K562 (cell line): Measurements from ENCODE around the gene NEURL1. TPM values are rescaled to one million over a fixed set of nuclear protein-coding genes. Genes with fewer than 3 reads are reported as not detected.

Source experiments
- ATAC-seq: fragments of 200-7000 bp; cut with Tn5 transposase; 3 replicates; pipeline ENCODE4 v1.9.1; 2020; ENCODE audit warnings: moderate library complexity
- BruUV-seq: library from RNA; stranded (reverse); fragments of 400-500 nt; replicated peaks from 2 replicates; lab custom pipeline; 2021; lab: Mats Ljungman, UMichigan
- CTCF ChIA-PET: fragments of 300-600 bp; formaldehyde crosslinking; extraction: SDS; loops from one replicate; lab custom pipeline; 2021; ENCODE audit warnings: low intra/inter-chr PET ratio; lab: Yijun Ruan, JAX
- POLR2A ChIA-PET: fragments of 300-600, 350-650 bp; sonication (Branson Sonifier 250); formaldehyde crosslinking; extraction: SDS; loops from one replicate; lab custom pipeline; 2021; ENCODE audit warnings: antibody characterized with exemption, inconsistent platforms; lab: Yijun Ruan, JAX
- DNase-seq, 4 experiments: peaks; one replicate each; pipeline versions ENCODE4 v3.0.0 to v3.0.0-alpha.2; 2011 to 2018; ENCODE audit warnings: low spot score in 3 of 4, mixed read lengths in 3 of 4; ENCODE audit errors: extremely low read depth in 1 of 4
- FAIRE-seq: peaks from 2 replicates; lab custom pipeline; 2011; peaks lifted over from hg19 to GRCh38; lab: Jason Lieb, UNC
- H2AFZ ChIP-seq: 2 replicates; pipeline ENCODE4 v1.6.0; 2011; ENCODE audit warnings: low read depth, low read length, control low read depth, inconsistent platforms
- H3K27ac ChIP-seq: fragments of 200-600 bp; 3 replicates; pipeline ENCODE4 v1.8.0; 2011; ENCODE audit warnings: low read depth, mild to moderate bottlenecking, control low read depth, inconsistent platforms, low read length, moderate library complexity, mixed read lengths; ENCODE audit errors: extremely low read depth
- H3K27me3 ChIP-seq, 2 experiments: fragments of 300-600 bp in 1 of 2; 2 replicates in 1 of 2; 3 replicates in 1 of 2; pipeline versions ENCODE4 v1.6.0 to v1.8.0; 2011; ENCODE audit warnings: inconsistent platforms in 2 of 2, low read length in 2 of 2, mild to moderate bottlenecking in 1 of 2, mixed read lengths in 1 of 2, moderate library complexity in 1 of 2; ENCODE audit not compliant: control insufficient read depth in 2 of 2, insufficient read depth in 2 of 2
- H3K36me3 ChIP-seq: fragments of 300-600 bp; 3 replicates; pipeline ENCODE4 v1.8.0; 2011; ENCODE audit warnings: mild to moderate bottlenecking, low read length, inconsistent platforms; ENCODE audit not compliant: control insufficient read depth, insufficient read depth
- H3K4me1 ChIP-seq, 2 experiments: fragments of 200-600 bp in 1 of 2; replicated peaks in 1 of 2; 2 replicates in 1 of 2; 3 replicates in 1 of 2; pipeline versions ENCODE4 v1.5.1 to v1.8.0; 2011; ENCODE audit warnings: inconsistent platforms in 2 of 2, low read length in 2 of 2, mild to moderate bottlenecking in 1 of 2, mixed read lengths in 1 of 2, moderate library complexity in 1 of 2; ENCODE audit not compliant: control insufficient read depth in 2 of 2, insufficient read depth in 2 of 2
- H3K4me2 ChIP-seq: 2 replicates; pipeline ENCODE4 v1.6.1; 2011; ENCODE audit warnings: low read length, control low read depth, inconsistent platforms, mixed read lengths; ENCODE audit not compliant: insufficient read depth
- H3K4me3 ChIP-seq: fragments of 200-600 bp; sonication (generic), shearing (Covaris generic); 2 replicates; pipeline ENCODE4 v1.5.1; 2016; ENCODE audit warnings: control low read depth, inconsistent platforms
- H3K79me2 ChIP-seq: fragments of 200-600 bp; 3 replicates; pipeline ENCODE4 v1.8.0; 2011; ENCODE audit warnings: low read length, inconsistent platforms; ENCODE audit not compliant: control insufficient read depth, insufficient read depth
- H3K9ac ChIP-seq, 2 experiments: 2 replicates each; pipeline versions ENCODE4 v1.6.0 to v1.6.1; 2011; ENCODE audit warnings: low read depth in 2 of 2, low read length in 2 of 2, control low read depth in 1 of 2, inconsistent platforms in 1 of 2, mild to moderate bottlenecking in 1 of 2, mixed read lengths in 1 of 2; ENCODE audit not compliant: insufficient read depth in 1 of 2
- H3K9me1 ChIP-seq: one replicate; pipeline ENCODE4 v1.6.0; 2011; ENCODE audit warnings: inconsistent platforms, mild to moderate bottlenecking, low read length, moderate library complexity; ENCODE audit not compliant: control insufficient read depth, insufficient read depth
- H3K9me3 ChIP-seq: replicated peaks from 2 replicates; pipeline ENCODE4 v1.5.1; 2011; ENCODE audit warnings: low read depth, low read length, inconsistent platforms; ENCODE audit not compliant: control insufficient read depth, insufficient read depth
- H4K20me1 ChIP-seq: replicated peaks from 2 replicates; pipeline ENCODE4 v1.6.1; 2011; ENCODE audit warnings: low read length, inconsistent platforms, mixed read lengths; ENCODE audit not compliant: control insufficient read depth, insufficient read depth
- CAMTA2 ChIP-seq: fragments of 250-450 bp; sonication (Bioruptor Pico); conservative IDR thresholded peaks from 2 replicates; pipeline ENCODE4 v1.5.1; 2022
- CC2D1A ChIP-seq: fragments of 450-650 bp; IDR thresholded peaks from 2 replicates; pipeline ENCODE4 v1.6.1; 2017; ENCODE audit warnings: mild to moderate bottlenecking
- EZH2 ChIP-seq: IDR thresholded peaks from 2 replicates; pipeline ENCODE4 v1.6.1; 2012; ENCODE audit warnings: low read depth, mild to moderate bottlenecking, inconsistent platforms, low read length, borderline replicate concordance
- FOS ChIP-seq: IDR thresholded peaks from 3 replicates; pipeline ENCODE4 v1.6.1; 2011; ENCODE audit not compliant: insufficient read length; ENCODE audit errors: extremely low read depth
- HDGF ChIP-seq: fragments of 450-650 bp; IDR thresholded peaks from 2 replicates; pipeline ENCODE4 v1.6.1; 2016
- HMBOX1 ChIP-seq: sonication (generic); IDR thresholded peaks from 2 replicates; pipeline ENCODE4 v1.6.1; 2016
- MEIS2 ChIP-seq: fragments of 450-650 bp; IDR thresholded peaks from 2 replicates; pipeline ENCODE4 v1.6.1; 2014; ENCODE audit warnings: mild to moderate bottlenecking; ENCODE audit not compliant: partially characterized antibody
- PTTG1 ChIP-seq: fragments of 450-650 bp; IDR thresholded peaks from 2 replicates; pipeline ENCODE4 v1.6.1; 2016; ENCODE audit warnings: low read depth, mild to moderate bottlenecking, missing genetic modification characterization, missing compliant biosample characterization
- SMAD1 ChIP-seq: fragments of 150-350 bp; IDR thresholded peaks from 2 replicates; pipeline ENCODE4 v1.6.1; 2014; ENCODE audit warnings: low read length, low read depth; ENCODE audit not compliant: partially characterized antibody
- SMARCA5 ChIP-seq: fragments of 450-650 bp; IDR thresholded peaks from 2 replicates; pipeline ENCODE4 v1.6.1; 2016
- TCF7L2 ChIP-seq: fragments of 150-350 bp; IDR thresholded peaks from 2 replicates; pipeline ENCODE4 v1.6.1; 2016; ENCODE audit warnings: low read depth, mild to moderate bottlenecking, low read length, moderate library complexity
- TCFL5 ChIP-seq: fragments of 250-450 bp; sonication (Bioruptor Pico); conservative IDR thresholded peaks from 2 replicates; pipeline ENCODE4 v1.6.1; 2021; ENCODE audit warnings: mild to moderate bottlenecking, moderate library complexity, matching md5 sums
- U2AF1 ChIP-seq: fragments of 200-400 bp; formaldehyde crosslinking; optimal IDR thresholded peaks from 2 replicates; pipeline ENCODE3; 2017; ENCODE audit warnings: mild to moderate bottlenecking, low read depth, low read length, moderate library complexity
- YBX1 ChIP-seq: fragments of 450-650 bp; IDR thresholded peaks from 2 replicates; pipeline ENCODE4 v1.7.1; 2016; ENCODE audit warnings: mild to moderate bottlenecking
- ZNF140 ChIP-seq: fragments of 250-450 bp; sonication (Bioruptor Pico); IDR thresholded peaks from 2 replicates; pipeline ENCODE4 v1.8.0; 2021; ENCODE audit warnings: moderate library complexity, mild to moderate bottlenecking, inconsistent platforms
- ZNF197 ChIP-seq: fragments of 200-800 bp; sonication (Bioruptor generic); IDR thresholded peaks from 2 replicates; pipeline ENCODE4 v1.6.1; 2016; ENCODE audit warnings: low read depth, missing genetic modification characterization, missing compliant biosample characterization
- ZNF277 ChIP-seq: fragments of 250-450 bp; sonication (Bioruptor Pico); IDR thresholded peaks from 2 replicates; pipeline ENCODE4 v1.8.0; 2022; ENCODE audit warnings: inconsistent platforms, mild to moderate bottlenecking, moderate library complexity, borderline replicate concordance
- ZNF282 ChIP-seq: sonication (generic); formaldehyde crosslinking; IDR thresholded peaks from 2 replicates; pipeline ENCODE4 v1.8.1; 2023; ENCODE audit warnings: missing genetic modification reagents
- ZNF436 ChIP-seq: fragments of 250-450, 450-650 bp; sonication (Bioruptor Pico); formaldehyde crosslinking; IDR thresholded peaks from 2 replicates; pipeline ENCODE4 v1.7.0; 2020; ENCODE audit warnings: mild to moderate bottlenecking
- ZNF75A ChIP-seq: fragments of 450-650 bp; formaldehyde crosslinking; IDR thresholded peaks from 2 replicates; pipeline ENCODE4 v1.4.0; 2020; ENCODE audit warnings: mild to moderate bottlenecking
- WGBS: fragments of 100-300 bp; shearing (Covaris generic); methylation state at CpG from one replicate; pipeline ENCODE4 v1.1.6; 2016; ENCODE audit warnings: low coverage, mixed read lengths; ENCODE audit not compliant: insufficient coverage; ENCODE audit errors: missing lambda C conversion rate; 5-methylcytosine and 5-hydroxymethylcytosine counted together
- in situ Hi-C: fragments of 300-500 bp; cut with MboI; formaldehyde crosslinking; loops from 4 replicates; pipeline ENCODE4 v1.15.0; 2018; ENCODE audit warnings: inconsistent platforms, mixed read lengths
- intact Hi-C: fragments of 100-400 bp; cut with micrococcal nuclease; formaldehyde crosslinking; loops from 2 replicates; pipeline ENCODE4 v1.14.2; 2022
- polyA plus RNA-seq, 8 experiments: library from polyadenylated mRNA; depleted of rRNA in 4 of 8; stranded (reverse) in 5 of 8; unstranded in 3 of 8; fragments of >200 nt; fragmentation: Nextera tagmentation in 2 of 8; fragmentation: Illumina TruSeq in 1 of 8; extraction: Ambion mirVana in 2 of 8; extraction: Trizol in 1 of 8; gene quantifications; 2 replicates each; pipeline versions ENCODE4 v1.2.1 to v1.2.3, GENCODE V29; 2011 to 2014; ENCODE audit warnings: inconsistent platforms in 1 of 8, missing spikeins in 1 of 8
- total RNA-seq, 7 experiments: library from RNA; depleted of rRNA in 6 of 7; stranded (reverse); fragments of >200 nt in 6 of 7; fragmentation: Illumina TruSeq in 2 of 7; extraction: Trizol in 2 of 7; gene quantifications; 2 replicates each; pipeline versions ENCODE4 v1.2.1 to v1.2.3, GENCODE V29; 2011 to 2021; ENCODE audit warnings: low replicate concordance in 1 of 7

Gene NEURL1
- total and polyA plus RNA-seq, 9 of the 15 experiments (the other 6 are each of a cell fraction or from before 2014, with no cell fraction given), result 0.01 to 0.45 (median 0.16) TPM; not detected in 5

- no peak overlapping the region for H3K9ac ChIP-seq
- no peaks in the 10 kb centered on the region for H3K9me3 ChIP-seq
- ChIA-PET POLR2A (interaction anchor here (0.6 kb wide), 2 partner anchors 36 to 131 kb away, joined by 3 read pairs; no protein-coding TSS in a partner anchor), CTCF (no interaction called here)
- H3K27me3 ChIP-seq, result peaks cover 0 to 34% of the 10 kb centered on the region in 2 experiments; a peak in 2 of 5 replicates
- WGBS, result 7% methylated on average over 3 of the region's 4 CpGs
- in situ Hi-C loops (no loop called here), intact Hi-C loops (no loop called here)
- H3K9me1 ChIP-seq, result no peaks in the 10 kb centered on the region
- no peak for FAIRE-seq
- no peak for ATAC-seq
- DNase-seq, result no peak
- H3K36me3 ChIP-seq, result no peaks in the 10 kb centered on the region
- no TSS peak for BruUV-seq
- peaks cover 0 to 5% of the 10 kb centered on the region in 2 experiments; a peak in 2 of 5 replicates for H3K4me1 ChIP-seq
- H3K27ac ChIP-seq, result no peak overlapping the region
- H3K4me2 ChIP-seq, result no peak overlapping the region
- no peak for TF ChIP-seq ZNF140 (CRISPR knock-in tag)
- no peak for TF ChIP-seq PTTG1 (tag)
- TF ChIP-seq YBX1, result no peak
- TF ChIP-seq HMBOX1, result no peak
- TF ChIP-seq U2AF1, result no peak
- no peak for TF ChIP-seq ZNF75A (CRISPR knock-in tag)
- no peak for TF ChIP-seq ZNF282 (CRISPR knock-in tag)
- no peak for TF ChIP-seq TCFL5 (CRISPR knock-in tag)
- TF ChIP-seq TCF7L2, result no peak
- no peak for TF ChIP-seq ZNF277 (CRISPR knock-in tag)
- no peak for TF ChIP-seq SMAD1
- no peak for TF ChIP-seq EZH2
- TF ChIP-seq CC2D1A, result no peak
- no peak for TF ChIP-seq HDGF
- TF ChIP-seq SMARCA5, result no peak
- no peak for TF ChIP-seq MEIS2
- no peak for TF ChIP-seq FOS
- no peak for TF ChIP-seq ZNF197 (CRISPR knock-in tag)
- TF ChIP-seq CAMTA2 (CRISPR knock-in tag), result no peak
- no peak for TF ChIP-seq ZNF436 (CRISPR knock-in tag)
- H2AFZ ChIP-seq, result no peak overlapping the region
- H4K20me1 ChIP-seq, result no peaks in the 10 kb centered on the region
- no peak overlapping the region for H3K4me3 ChIP-seq
- no peaks in the 10 kb centered on the region for H3K79me2 ChIP-seq
These were observed 52.3 kb downstream of the NEURL1 start for GRCh38 chr10:103545771-103546281.
